Measurements from ENCODE around the gene KRR1.

The KRR1 gene
- total RNA-seq, result 99.6 to 157 (median 113) reads per million in 4 experiments

DNA sequence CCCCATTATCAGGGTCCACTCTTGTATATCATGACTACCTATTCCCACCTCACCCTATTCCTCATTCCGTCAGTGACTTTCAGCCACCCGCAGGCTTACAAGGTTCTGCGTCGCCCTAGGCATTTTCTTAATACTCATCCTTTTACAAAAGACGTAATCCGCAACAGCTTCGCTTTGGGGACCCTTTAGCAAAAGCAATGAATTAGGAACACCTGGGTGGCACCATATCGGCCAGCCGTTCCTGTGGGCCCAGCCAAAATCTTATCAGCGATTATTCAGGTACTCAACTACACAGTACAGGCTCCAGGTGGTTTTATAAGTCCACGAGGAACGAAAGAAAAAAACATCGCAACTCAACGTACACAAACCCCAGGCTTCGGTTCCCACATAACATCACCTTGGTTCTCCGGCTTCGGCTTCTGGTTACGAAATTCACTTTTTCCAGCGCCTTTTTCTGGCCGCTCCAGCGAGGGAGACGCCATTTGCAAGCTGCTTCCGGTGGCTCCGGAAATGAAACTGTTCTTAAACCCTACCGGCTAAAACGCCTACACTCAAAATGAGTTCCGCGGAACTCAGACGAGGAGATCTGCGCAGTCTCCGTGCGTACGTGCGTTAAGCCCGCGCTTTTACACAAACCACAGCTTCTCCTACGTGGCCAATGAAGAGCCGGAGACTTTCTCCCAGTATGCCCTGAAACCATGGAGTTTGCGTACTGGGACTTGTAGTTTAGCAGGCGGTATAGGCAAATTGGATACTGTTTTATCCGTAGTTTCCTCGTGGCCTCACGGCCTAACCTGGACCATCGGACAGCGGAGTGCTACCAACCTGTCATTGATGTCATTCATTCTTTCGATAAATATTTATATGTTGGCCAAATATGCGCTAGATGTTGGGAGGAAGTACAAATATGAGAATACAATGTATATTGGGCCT, at the start of gene KRR1:
KRR1 (minus strand) TSS at position 494 of the 933 bp plus-strand sequence; CDS start at position 482, 12 bp downstream.
- DNase-seq, result peak; percentile 78

DNA sequence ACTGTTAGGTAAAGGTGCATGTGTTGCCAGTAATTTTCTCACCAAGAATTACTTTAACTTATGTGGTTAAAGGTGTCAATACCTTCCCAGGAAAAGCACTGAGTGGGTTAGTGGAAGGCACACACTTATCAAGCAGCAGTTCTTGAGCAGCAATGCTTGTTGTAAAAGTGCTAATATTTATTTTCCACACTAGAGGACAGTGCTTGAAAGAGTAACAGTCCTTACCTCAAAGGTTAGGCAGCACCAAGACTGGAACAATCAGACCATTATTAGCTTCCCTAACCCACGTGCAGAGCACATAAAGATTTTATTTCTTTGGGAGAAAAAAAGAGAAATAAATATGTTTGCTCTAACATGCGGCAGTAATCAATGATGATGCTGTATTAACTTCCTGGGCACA, 48.8 kb upstream of the KRR1 start:
- no peak for DNase-seq

DNA sequence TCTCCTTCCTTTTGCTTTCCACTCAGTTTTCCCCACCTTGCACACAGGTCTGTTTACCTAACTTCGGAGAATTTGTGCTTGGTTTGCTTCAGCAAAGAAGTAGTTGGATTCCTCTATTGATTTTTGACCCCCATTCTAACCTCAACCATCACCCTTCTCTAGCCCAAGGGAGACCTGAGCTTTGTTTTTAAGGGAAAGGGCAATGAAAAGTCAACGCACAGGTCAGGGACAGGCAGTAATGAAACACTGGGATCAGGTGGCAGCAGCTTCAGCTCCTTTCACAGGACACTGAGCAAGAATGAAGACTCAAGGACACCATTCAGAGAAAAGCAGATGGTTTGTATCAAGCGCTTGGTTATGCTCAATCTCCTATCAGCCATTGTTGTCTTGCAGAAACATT, 46.9 kb upstream of the KRR1 start:
- no peak for DNase-seq

DNA sequence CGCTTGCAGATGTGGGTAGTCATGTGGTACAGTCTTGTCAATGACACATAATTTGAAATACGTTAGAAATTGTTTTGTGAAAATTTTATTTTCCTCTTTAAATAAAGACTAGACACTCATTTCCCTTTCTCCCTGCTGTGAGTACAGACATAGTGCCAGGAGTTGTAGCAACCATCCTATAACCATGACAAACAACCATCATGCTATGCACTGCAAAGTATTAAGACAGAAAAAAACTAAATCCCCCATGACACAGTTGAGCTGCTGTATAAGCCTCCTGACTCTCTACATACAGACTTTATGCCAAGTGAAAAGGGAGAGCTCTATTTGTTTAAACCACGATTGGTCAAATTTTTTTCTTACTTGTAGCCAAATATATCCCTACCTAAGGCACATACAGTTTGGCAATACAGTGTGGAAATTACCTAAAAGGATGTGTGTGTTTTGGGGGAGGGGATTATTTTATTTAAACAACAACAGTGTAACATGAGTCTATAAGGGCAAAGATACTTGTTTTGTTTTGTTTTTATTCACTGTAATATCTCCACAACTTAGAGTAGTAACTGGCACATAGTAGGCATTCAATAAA, 45.0 kb upstream of the KRR1 start:
- DNase-seq, result no peak

DNA sequence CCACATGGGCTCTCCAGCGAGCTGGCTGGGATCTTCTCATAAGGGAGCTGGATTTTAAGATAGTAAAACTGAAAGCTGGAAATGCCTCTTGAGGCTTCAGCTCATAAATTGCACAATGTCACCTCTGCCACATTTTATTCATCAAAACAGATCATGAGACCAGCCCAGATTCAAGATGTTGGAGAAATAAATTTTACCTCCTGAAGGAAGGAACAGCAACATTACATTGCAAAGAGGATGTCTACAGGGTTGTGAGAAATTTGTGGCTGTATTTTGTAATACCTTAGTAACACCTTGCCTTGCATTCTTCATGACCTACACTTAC, 43.1 kb upstream of the KRR1 start:
- DNase-seq, result no peak

DNA sequence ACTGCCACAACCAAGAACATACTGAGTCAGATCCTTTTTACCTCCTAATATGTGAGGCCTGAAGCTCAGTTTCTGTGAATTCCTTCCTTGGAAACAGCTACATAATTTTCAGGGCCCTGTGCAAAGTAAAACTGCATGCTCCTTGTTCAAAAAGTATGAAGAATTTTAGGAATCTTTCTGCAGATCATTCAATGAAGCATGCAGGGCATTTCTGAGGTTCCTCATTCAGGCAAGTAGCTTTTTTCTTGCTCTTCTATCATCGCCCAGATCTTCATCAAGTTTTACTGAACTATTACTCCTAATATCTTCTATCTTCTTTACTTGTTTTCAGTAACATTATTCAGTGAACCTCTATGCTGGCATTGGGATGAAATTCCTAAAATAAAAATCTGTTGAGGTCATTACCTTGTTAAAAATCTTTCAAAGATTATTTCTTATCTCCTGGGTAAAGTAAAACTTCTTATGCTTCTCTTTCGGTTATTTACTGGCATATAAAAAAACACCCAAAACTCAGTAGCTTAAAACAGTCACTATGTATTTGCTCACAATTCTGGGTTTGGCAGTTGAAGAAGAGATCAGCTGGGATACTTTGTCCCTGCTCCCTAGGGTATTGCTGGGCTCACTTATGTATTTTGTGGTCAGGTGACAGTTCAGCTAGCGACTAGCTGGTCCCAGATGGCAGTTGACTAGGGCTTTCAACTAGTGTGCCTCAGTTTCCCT, 42.6 kb upstream of the KRR1 start:
- no peak for DNase-seq

DNA sequence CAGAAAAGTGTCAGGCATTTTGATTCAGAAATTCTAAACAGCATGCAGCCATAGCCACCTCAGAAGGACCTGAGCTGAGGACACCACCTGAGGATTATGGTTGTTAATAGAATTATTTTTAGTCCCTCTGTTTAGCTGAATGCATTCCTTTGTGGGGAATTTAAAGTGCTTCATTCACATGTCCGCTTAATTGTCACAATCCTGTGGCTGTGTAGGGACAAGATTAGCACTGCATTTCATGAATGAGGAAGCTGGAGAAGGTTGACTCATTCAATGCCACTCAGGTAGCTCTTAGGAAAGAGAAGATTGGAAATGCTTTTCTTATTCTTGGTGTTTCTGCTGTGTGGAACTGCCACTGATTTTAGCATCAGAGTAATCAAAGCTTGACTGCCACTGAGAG, 42.0 kb upstream of the KRR1 start:
- no peak for DNase-seq

DNA sequence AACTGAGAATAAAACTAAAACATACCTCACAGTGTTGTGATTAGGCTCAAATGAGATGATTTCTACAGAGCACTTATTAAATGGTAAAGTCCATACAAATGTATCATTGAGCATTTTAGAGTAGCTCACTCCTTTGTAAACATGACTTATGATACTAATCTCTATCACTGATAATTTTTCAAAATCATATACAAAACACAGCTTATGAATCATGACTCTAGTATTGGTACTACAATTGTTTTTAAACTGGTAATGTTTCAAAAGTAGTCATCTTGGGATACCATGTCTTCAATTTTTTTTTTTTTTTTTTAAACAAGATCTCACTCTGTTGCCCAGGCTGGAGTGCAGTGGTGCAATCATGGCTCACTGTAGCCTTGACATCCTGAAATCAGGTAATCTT, 40.1 kb upstream of the KRR1 start:
- DNase-seq, result no peak

DNA sequence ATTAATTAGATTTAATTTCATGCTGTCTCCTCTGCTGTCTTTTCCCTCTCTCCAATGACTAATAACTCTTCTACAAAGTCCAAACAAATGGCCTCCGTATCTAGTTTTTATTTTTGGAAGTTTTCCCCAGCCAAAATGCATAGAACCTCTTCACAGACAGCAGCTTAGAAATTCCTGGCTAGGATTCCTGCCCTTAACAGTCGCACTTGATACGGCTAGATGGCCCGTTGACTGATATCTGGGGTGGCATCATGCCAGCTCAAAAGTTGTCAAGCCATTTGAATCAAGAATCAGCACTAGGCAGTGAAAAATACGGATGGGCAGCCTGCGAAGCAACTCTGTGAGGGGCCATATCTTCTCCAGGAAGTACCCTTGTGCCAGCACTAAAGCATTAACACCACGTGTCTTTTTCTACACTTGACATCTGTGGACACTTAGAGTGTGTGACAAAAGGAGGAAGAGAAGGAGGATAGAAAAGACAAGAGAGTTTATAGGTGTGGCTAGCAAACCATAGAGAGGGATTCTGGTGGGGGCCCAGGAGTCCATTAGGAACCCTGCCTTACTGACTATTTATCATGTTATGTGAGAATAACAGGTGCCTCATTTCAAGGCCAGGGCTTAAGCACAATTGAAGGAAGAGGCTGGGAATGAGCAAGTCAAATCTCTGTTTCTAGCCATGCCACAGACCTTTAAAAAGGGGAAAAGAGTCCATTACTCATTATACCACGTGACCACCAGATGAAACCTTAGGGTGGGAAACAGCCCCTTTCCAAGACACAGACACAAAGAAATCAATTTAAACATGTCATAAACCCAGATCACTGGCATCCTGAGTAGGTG, 39.2 kb upstream of the KRR1 start:
- no peak for DNase-seq

DNA sequence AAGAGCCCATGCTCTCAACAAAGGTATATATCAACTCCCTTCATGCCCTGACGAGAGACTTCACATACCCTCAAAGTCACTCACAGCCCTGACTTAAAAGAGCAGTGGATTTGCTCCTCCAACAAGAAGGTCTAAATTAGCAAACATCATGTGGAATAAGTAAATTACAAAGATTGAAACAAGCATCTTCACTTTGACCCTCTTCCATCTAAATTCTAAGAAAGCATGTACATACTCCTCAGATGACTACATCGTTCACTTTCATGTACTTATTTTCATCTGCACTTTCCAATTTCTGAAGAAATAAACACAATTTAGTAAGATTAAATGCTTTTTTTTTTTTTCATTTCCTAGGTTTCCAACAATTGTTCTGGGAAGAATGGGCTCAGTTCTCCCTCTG, 38.6 kb upstream of the KRR1 start:
- no peak for DNase-seq

DNA sequence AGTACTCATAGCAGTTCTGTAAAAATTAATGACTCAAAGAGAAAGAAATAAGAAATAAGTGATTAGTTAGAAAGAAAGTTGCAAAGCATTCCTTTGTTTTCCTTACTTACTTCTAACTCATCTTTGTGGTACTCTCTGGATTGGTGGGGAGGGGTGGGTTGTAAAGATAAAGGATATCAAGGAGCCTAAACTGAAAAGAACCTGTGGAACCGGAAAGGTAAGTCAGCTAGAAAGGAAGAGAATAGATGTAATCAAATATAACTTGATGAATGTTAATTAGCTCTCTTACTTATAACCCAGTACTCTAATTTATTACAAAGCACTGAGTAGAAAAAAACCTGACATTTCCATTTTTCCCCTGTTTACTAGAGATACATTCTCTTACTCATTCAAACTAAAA, 37.5 kb upstream of the KRR1 start:
- no peak for DNase-seq

DNA sequence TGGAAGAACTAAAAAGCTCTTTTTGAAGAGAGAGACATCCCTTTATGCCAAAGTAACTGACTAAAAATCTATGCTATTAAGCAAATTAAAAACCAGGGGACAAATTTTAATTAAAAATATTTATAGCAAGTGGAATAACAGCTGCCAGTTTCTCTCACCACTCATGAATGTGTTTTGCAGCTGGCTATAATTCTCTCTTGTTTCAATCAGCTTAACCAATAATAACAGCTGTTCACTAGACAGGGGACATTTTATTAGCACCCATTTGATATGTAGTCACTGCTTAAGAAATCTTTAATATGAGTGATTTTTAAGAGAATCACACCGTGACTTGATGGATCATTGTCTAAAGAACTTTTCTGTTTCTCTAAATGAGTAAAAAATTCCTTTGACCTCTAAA, 34.2 kb upstream of the KRR1 start:
- no peak for DNase-seq

DNA sequence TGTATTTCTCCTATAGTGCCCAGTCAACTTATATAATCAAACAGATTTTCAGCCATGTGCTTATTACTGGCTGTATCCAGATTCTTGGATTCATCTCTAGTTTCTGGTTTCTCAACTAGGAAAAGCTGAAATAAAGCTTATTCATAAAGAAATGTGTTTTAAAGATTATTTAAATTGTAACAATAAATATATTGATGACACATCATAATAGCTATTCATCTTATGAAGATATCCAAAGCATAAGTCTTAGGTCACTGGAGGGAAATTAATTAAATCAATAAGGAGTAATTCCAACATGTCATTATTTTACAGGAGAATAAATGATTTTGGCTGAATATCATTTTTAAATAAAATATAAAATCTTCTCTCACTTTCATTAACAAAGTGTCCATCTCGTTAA, 32.1 kb upstream of the KRR1 start:
- DNase-seq, result no peak

DNA sequence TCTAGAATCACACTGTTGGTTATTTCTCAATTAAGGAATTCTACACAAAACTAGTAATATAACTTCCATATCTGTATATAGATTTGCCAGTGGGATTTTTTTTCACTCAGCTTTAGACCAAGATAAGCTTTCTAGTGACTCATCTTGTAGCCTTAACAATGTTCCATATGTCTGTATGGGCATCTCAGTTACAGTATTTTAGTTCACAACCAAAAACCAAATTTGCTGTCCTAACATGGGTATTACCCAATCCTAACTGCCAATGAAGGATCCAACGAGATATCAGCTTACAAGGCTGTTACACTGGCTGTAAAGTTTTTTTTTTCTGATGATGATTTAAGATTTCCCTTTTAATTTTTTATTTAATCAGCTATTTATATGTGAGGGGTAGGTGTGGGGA, 31.5 kb upstream of the KRR1 start:
- DNase-seq, result no peak

DNA sequence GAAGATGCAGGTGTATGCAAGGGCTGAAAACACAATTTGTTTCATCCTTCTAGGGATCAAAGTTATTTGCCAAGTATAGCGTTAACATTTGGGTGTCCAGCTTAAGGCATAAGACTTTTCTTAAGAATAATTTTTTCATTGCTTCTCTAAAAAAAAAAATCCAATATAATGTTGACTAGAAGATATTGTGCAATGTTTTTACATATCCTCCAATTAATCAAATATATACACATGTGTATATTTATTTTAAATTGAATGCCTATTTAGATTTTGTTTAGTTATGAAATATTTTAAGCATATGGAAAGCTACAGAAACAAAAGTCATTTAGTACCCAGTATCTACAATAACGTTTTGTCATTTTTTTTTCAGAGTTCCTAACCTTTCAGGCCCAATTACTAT, 28.5 kb upstream of the KRR1 start:
- DNase-seq, result no peak

DNA sequence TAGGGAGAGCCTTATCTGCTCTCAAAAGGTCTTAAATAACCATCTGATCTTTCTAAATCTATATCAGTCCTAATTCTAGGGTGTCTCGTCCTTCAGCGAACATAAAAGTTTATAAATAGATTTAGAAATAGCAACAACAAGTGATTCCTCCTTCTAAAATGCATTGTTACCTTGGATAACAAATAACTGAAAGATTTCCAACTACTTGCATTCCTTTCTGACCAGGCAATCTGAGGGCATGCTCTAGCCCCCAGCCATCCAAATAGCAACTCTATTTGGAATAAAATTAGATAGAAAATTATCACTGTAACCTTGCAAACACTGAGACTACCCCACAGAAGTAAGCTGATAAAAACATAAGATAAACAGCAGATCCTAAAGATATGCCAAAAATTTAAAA, 21.8 kb upstream of the KRR1 start:
- no peak for DNase-seq

DNA sequence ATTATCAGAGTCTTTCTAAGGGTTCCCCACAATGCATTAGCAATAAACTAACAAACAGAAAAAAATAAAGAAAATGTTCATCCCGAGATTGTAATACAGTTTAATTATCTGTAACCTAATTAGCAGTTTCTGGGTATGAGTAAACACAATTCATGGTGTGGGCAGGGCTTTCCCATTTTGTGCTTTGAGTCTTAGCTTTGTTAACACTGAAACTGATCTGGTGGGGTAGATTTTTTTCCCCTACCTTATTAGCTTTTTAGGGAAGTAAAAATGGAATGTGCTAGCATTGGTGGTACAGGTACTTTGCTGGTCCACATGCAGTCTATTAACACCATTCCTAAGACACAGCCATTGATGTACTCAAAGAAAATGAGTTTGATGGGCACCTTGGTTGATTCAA, 18.4 kb upstream of the KRR1 start:
- no peak for DNase-seq

DNA sequence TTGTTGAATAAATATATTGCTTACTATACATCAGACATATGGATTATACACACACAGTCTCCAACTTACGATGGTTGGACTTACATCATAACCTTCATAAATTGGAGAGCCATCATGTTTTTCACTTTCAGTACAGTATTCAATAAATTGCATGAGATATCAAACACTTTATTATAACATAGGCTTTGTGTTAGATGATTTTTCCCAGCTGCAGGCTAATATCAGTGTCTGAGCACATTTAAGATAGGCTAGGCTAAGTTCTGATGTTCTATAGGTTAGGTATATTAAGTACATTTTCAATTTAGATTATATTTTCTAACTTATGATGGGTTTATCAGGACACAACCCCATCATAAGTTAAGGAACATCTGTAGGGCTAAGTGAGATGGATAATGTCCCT, 17.9 kb upstream of the KRR1 start:
- DNase-seq, result no peak

DNA sequence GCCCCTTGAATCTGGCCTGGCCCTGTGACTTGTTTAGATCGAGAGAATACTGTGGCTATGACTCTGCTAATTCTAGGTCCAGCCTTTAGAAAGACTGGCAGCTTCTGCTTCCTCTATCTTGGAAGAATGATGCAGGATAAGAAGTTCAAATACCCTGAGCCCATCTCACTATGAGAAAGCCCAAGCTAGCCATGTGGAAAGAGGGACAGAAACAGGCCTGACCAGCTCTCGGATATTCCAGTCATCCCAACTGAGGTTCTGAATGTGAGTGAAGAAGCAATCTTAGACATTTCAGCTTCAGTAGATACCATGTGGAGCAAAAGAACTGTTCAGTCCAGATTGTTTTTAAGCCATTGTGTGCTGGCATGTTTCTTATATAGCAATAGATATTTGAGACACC, 17.3 kb upstream of the KRR1 start:
- DNase-seq, result no peak

DNA sequence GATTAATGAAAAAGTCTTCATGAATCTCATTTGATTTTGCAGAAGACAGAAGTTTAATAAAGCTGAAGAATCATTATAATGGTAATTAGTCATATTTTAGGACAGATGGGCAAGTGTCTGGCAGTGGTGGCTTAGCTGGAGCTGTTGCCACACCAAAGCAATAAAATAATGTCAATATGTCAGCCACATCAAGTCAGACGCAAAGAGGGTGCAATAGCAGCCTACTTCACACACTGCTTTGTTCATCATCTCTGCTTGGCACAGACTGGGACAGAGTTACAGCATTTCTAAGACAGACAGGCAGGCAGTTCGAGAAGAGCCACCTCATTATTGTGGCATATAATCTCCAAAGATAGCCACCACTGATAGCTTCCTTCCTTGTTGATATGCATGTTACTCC, 16.9 kb upstream of the KRR1 start:
- DNase-seq, result no peak

DNA sequence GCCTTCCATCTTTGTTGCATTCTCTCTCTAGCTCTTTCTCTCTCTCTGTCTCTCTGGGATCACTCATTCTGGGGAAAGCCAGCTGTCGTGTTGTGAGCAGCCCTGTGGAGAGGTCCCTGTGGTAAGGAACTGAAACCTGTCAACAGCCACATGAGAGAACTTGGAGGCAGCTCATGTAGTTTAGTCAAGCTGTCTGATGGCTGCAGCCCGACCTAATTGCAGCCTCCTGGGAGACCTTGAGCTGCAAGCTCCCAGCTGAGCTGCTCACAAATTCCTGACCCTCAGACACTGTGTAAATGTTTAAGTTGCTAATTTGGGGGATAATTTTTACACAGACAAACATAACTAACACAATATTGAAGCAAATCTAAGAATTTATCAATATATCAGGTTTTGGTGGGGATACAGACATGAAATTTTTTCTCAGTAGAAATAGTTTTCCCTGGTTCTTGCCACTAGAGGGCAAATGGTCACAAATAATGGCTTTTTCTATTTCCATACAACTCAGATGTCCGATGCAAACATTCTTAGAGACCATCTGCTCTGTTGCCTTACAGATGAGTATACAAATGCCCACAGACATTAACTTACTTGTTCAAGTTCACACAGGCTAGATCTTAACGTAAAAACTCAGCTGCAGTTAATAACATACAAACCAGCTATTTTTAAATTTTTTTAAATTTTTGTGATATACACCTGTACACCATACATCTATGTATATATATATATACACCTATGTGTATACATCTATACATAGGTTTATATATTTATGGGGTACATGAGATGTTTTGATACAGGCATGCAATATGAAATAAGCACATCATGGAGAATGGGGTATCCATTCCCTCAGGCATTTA, 15.5 kb upstream of the KRR1 start:
- DNase-seq, result no peak

DNA sequence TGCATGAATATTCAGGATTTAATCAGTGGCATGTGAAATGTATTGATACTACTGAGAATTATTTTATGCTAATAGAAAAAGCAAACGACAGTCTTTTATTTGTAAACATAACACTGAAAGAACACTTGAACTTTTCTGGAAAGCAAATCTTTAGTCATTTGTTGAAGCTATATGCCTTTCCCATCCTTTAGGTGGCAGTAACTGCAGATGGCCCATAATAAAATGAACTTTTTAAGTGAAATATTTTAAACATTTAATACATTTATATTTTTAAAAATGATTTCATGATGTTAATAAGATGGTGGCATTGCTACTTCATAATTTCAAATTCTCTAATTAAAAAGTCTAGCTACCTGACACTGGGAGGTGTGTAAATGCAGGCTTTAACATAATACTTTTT, 13.9 kb upstream of the KRR1 start:
- no peak for DNase-seq
